DMS79 (cell line): ENCODE data around the gene WLS.

Source experiments
- DNase-seq: peaks from one replicate; lab custom pipeline; 2025; lab: John Stamatoyannopoulos, UW

Gene WLS

GRCh38 chr1:68085752-68086151 is 146.6 kb downstream of the WLS start:
- no peak for DNase-seq

- no peak for DNase-seq
Observed at GRCh38 chr1:68083686-68084085, 148.6 kb downstream of the WLS start.

- DNase-seq: no peak
Observed at GRCh38 chr1:68081775-68082283, 150.5 kb downstream of the WLS start.

GRCh38 chr1:68078647-68079046 is 153.7 kb downstream of the WLS start:
- DNase-seq: no peak
